Measurements from ENCODE around the gene PTPRA.
"Not testable (repeated sequence)": the region's sequence is repeated elsewhere in the genome, so short reads cannot be mapped to it uniquely, and the experiment has no call there.

The PTPRA gene

GRCh38 chr20:3044336-3044965 lies 171.2 kb downstream of the PTPRA start:
- no peak for DNase-seq (ENCODE audit: low read depth)

- peak; percentile 42 for DNase-seq (ENCODE audit: low read depth)
Measured at GRCh38 chr20:3045042-3045815, 171.9 kb downstream of the PTPRA start.

DNA sequence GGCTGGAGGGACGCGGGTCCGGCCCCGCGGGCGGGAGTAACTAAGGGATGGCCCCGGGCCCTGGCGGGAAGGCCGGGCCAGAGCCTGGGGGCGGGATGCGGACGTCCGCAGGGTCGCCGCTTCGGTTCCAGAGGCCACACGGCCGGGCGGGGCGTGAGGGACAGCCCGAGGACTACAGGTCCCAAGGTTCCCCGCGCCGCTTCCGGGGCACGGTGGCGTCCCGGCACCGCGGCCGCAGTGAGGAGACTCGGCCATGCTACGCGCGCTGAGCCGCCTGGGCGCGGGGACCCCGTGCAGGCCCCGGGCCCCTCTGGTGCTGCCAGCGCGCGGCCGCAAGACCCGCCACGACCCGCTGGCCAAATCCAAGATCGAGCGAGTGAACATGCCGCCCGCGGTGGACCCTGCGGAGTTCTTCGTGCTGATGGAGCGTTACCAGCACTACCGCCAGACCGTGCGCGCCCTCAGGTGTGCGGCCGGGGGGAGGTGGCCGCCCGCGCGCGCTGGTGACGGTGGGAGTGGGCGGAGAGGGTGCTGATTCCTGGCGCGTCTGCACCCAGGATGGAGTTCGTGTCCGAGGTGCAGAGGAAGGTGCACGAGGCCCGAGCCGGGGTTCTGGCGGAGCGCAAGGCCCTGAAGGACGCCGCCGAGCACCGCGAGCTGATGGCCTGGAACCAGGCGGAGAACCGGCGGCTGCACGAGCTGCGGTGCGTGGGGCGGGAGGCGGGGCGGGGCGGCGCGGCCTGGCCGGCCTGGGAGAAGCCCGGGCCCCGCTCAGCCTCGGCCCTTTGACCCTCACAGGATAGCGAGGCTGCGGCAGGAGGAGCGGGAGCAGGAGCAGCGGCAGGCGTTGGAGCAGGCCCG lies 172.8 kb downstream of the PTPRA start, which contains the start of gene MRPS26:
MRPS26 (plus strand) TSS at position 237 of the 861 bp plus-strand sequence; CDS start at position 254, 17 bp downstream.
- DNase-seq (ENCODE audit: low read depth): peak; percentile 51

DNA sequence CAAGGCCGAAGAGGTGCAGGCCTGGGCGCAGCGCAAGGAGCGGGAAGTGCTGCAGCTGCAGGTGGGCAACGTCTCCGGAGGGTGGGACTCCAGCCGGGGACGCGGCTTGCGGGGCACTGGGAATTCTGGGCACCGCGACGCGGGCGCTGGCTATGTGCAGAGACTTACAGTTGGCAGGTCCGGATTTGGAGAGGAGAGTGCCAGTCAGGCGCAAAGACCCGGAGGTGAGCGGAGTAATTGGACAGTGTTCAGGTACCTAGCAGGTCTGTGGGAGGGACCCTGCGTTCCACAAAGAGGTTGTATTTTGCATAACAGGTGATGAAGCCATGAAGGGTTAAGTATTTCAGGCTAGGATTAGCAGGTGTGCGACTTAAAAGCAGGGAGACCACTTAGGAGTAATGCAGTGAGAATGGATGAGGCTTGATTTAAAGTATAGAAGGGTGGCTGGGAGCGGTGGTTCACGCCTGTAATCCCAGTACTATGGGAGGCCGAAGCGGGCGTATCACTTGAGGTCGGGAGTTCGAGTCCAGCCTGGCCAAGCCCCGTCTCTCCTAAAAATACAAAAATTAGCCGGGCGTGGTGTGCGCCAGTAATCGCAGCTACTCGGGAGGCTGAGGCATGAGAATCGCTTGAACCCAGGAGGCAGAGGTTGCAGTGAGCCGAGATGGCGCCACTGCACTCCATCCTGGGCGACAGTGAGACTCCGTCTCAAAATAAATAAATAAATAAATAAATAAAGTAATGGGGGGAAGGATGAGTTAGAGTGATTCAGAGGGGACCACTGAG lies 173.6 kb downstream of the PTPRA start:
- DNase-seq (ENCODE audit: low read depth): no peak

DNA sequence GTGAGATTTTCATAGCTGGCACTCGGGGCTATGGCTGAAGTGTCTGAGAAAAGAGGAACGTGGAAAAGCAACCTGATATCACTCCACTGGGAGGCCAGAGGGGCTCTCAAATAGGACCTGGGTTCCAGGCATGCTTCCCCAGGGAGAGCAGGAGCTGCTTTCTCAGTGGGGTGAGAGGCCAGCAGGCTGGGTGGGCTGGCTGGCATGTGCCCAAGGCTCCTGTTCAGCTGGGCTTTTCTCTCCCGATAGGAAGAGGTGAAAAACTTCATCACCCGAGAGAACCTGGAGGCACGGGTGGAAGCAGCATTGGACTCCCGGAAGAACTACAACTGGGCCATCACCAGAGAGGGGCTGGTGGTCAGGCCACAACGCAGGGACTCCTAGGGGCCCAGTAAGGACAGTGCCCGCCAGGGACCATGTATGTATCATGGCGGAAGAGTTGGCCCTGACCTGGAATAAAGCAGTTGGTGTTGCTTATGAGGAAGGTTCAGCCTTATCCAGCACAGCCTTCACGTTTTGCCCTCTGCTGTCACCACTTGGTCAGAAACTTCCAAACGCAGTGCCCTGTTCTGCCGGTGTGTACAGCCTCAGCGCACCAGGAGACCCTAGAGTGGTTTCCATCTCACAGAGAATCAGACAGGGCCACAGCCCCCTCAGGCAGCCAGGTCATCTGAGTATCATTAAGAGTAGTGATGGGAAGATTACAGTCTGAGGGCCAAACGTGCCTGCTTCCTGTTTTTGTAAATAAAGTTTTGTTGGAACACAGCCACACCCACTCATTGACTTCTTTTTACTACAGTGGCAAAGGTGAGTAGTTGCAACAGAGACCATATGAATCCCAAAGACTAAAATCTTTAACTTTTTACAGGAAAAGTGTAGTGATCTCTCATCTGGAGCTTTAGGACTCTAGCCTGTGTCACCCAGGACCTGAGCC lies 174.5 kb downstream of the PTPRA start:
- no peak for DNase-seq (ENCODE audit: low read depth)

DNA sequence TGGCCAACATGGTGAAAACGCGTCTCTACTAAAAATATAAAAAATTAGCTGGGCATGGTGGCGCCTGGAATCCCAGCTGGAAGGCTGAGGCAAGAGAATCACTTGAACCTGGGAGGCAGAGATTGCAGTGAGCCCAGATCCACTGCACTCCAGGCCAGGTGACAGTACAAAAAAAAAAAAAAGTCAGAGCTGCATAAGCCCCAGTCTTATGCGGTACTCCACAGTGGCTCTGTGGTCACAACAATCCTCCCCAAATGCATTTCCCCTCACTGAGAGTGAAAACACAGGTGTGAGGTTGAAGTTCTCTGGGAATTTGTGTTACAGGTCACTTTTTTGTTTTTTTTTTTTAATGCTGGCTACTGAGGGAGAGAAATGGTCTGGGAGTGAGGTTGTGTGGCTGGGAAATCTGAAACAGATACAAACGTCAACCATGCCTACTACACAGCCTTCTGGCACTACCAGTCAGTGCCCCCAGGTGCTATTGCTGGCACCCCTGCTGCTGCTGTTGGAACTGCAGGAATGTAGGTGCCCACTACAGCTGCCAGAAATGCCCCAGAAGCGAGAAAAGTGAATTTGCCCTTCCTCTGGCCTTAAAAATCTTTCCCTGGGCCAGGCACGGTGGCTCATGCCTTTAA lies 178.2 kb downstream of the PTPRA start:
- DNase-seq (ENCODE audit: low read depth): no peak

DNA sequence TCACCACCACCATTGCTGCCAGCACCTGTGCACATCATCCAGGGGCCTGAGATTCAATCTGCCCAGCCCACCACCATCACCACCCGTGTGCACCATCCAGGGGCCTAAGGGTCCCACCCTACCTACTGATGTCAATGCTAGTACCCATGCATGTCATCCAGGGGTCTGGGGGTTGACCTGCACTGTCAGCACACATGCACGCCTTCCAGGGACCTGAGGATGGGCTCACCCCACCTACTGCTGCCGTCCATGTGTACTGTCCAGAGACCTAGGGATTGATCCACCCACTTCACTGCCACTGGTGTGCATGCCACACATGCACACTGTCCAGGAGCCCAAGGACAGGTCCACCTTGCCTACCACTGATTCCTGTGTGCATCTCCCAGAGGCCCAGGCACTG lies 186.2 kb downstream of the PTPRA start:
- DNase-seq (ENCODE audit: low read depth): no peak

DNA sequence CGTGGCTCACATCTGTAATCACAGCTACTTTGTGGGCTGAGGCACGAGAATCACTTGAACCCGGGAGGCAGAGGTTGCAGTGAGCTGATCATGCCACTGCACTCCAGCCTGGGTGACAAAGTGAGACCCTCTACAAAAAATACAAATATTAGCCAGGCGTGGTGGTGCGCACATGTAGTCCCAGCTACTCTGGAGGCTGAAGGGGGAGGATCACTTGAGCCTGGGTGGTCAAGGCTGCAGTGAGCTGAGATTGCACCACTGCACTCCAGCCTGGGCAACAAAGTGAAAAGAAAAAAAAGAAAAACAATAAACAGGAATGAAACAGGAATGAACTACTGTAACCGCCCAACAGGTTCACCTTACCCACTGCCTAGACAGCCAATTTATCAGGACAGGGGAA lies 190.8 kb downstream of the PTPRA start:
- not testable (repeated sequence) for DNase-seq (ENCODE audit: low read depth)

DNA sequence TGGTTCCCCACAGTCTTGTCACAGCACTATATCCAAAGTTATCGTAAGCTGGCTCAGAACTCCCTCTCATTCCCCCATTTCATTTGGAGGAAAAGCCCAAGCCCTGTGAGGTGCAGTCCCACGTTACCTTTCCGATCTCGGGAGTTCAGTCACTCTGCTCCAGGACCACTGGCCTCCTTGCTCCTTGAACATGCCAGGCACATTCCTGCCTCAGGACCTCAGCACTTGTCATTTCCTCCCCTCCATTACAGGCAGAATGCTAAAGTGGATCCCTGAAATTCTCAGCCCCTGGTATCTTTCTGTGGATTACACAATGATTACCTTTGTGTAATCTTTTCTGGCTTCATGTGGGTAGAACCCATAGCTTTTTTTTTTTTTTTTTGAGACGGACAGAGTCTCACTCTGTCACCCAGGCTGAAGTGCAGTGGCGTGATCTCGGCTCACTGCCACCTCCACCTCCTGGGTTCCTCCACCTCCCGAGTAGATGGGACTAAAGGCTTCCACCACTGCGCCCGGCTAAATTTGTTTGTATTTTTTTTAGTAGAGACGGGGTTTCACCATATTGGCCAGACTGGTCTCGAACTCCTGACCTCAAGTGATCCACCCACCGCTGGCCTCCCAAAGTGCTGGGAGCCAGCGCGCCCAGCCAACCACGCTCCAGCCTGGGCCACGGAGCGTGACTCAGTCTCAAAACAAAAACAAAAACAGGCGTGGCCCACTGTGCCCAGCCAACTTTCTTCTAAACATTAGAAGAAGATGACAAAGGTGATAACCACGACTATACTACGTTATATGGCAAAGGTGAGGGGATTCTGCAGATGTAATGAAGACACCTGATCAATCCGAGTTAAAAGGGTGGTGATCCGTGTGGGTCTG lies 194.1 kb downstream of the PTPRA start:
- no peak for DNase-seq (ENCODE audit: low read depth)

GRCh38 chr20:3068075-3068474 lies 194.8 kb downstream of the PTPRA start:
- DNase-seq (ENCODE audit: low read depth): no peak

DNA sequence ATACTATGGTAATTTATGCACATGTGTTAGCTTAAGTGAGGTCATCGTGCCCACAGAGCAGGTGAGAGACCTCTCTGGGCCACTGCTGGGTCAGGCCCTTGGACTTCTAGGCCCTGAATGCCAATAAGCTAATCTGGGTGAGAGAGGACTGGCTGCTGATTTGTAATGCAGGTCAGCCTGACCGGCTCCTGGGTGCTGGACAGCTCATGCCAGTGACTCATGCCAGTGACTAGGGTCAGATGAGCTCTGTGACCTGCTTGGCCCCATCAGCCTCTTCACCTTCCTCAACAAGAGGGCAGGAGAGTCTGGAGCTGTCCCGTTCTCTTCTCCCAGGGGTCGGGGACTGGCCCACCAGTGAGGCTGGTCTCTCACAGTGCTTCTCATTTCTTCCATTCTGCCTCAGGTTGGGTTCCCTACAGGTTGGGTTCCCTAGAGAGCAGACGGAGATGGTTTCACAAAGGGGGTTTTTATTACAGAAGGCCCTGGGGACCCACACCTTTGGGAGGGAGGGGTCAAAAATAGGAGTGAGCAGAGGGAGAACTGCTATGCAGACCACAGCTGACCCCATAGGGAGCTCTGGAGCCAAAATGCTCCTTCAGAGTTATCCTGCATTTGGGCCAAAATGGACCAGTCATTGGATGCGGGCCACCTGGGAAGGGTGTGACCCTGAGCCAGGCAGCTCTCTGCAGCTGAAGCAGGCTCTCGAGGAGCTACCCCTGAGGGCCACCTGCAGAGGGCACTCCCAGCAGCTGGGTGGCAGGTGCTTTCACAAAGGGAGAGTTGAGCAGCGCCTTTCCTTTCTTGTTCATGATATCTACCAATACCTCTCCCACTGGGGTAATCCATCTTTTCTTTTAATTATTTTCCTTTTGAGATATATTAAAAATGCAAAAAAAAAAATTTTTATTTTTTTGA lies 196.0 kb downstream of the PTPRA start:
- DNase-seq (ENCODE audit: low read depth): no peak

GRCh38 chr20:3070725-3071124 lies 197.4 kb downstream of the PTPRA start:
- DNase-seq (ENCODE audit: low read depth): no peak

- no peak for DNase-seq (ENCODE audit: low read depth)
Measured at GRCh38 chr20:3071266-3071609, 198.0 kb downstream of the PTPRA start.

GRCh38 chr20:3071610-3072529 lies 198.6 kb downstream of the PTPRA start, which contains the start of gene OXT:
Gene OXT (plus strand): TSS chr20:3071620. CDS start chr20:3071656, 36 bp downstream.
- DNase-seq (ENCODE audit: low read depth): no peak

DNA sequence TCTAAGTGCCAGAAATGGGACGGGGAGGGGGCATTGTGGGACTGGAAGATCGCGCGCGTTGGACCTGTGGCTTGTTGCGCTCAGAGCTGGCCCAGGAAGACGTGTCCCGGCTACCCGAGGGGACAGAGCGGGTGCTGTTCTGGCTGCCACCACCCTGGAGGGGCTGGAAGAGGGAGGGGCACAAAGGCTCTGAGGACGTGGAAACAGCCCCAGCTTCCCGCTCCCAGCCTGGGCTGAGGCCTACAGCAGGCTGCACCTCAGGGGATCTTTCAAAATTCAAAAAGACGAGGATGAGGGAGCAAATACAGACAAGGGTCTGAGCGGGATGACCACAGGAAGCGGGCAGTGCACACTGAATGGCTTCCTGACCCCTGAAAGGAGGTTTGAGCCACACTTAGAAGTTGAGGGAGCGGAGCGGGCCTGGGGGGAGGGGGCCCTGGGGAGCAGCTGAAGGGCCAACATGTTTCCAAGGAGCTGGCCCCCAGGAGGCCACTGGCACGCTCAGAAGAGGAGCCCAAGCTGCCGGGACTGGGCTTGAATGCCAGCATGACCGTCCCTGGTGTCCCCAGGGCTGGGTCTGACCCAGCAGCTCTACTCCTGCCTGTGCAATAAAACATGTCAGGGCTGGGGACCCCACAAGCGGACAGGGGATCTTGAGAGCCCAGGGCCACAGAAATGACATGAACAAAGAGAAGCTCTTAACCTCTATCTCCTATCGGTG lies 199.4 kb downstream of the PTPRA start:
- no peak for DNase-seq (ENCODE audit: low read depth)

- DNase-seq (ENCODE audit: low read depth): not testable (repeated sequence)
Measured at GRCh38 chr20:3073251-3073643, 200.0 kb downstream of the PTPRA start.
